GM04504 (cell line): ENCODE results near the gene HPS1.
"Not testable (repeated sequence)": the region's sequence is repeated elsewhere in the genome, so short reads cannot be mapped to it uniquely, and the experiment has no call there.

ENCODE experiments used
- DNase-seq: peaks from one replicate; pipeline ENCODE4 v3.0.0-alpha.2; 2012; ENCODE audit warnings: low read depth

HPS1 gene

DNA sequence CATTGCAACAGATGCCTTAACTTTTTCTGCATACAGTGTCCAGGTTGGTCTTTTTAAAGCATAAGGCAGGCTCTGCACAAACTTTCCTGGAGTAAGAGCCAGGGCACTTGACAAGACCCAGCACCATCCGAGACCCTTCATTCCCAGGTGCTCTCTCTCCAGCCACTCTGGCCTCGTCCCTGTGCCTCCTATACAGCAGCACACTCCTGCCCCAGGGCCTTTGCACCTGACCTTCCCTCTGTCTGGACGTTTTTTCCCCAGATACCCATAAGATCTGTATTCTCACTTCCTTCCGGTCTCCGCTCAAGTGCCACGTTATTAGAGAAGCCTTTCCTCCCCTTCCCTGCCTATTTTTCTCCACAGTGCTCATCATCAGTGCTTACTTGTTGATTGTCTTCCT, 57.3 kb downstream of the HPS1 start:
- DNase-seq: no peak

DNA sequence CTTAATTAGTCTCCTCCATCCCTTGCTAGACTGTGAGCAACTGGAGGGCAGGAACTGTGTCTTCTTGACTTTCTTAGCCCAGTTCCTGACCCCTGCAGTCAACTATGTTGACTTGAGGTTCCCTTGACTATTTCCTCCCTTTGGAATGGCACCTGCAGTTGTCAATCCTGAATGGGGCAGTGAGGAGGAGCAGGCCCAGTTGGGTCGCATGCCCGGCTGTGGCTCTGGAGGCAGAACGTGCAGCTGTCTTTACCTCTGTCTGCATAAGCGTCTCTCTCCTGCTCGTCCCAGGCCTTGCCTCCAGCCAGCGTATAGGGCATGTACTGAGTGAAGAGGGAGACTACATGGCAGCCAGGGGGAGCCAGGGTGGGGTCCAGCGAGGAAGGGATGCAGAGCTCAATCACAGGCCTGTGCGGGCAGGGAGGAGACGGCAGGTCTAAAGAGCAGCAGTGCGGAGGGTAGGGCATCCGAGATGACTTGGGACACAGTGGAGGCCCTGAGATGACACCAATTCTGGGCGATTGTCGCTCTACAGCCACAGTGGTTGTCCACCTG, 58.6 kb downstream of the HPS1 start:
- DNase-seq: no peak

DNA sequence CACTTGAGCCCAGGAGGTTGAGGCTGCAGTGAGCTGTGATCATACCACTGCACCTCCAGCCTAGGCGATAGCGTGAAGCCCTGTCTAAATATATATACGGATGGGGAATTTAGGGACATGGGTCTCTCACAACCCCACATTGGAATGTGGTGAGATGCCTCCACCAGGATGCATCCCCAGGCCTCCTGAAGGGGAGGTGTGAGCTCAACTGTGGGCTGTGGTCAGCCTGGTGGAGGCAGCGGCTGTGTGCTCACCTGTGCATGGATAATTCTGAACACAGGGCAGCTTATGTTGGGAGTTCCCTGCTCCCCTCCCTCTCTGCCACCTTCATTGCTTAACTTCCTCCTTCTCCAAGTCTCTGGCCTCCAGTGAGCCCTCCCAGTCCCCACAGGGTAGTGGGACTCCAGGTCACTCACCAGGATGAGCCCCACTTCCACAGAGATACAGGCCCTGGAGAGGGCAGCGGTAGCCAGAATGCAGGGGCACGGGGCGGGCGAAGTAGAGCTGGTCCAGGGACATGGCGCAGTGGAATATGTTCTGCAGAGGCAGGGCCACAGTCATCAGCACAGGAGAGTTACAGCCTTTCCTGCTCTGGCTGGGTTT, 62.1 kb downstream of the HPS1 start:
- DNase-seq: no peak

DNA sequence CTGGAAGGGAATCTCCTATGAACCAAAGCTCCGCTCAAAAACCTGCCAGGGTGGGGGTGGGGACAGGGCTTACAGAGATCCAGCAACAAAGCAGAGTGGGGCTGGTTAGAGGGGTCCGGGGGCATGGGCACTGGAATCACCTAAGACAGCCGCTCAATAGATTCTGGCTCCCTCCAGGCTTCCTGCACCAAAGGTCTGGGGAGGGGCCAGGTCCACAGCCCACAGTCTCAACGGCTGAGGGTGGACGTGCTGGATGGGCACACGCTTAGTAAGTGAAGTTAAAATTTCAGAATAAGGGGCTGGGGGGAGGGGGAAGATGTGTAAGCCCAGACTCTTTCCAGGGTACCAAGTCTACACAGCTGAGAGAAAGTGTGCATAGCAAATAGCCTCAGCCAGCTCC, 62.9 kb downstream of the HPS1 start:
- no peak for DNase-seq

DNA sequence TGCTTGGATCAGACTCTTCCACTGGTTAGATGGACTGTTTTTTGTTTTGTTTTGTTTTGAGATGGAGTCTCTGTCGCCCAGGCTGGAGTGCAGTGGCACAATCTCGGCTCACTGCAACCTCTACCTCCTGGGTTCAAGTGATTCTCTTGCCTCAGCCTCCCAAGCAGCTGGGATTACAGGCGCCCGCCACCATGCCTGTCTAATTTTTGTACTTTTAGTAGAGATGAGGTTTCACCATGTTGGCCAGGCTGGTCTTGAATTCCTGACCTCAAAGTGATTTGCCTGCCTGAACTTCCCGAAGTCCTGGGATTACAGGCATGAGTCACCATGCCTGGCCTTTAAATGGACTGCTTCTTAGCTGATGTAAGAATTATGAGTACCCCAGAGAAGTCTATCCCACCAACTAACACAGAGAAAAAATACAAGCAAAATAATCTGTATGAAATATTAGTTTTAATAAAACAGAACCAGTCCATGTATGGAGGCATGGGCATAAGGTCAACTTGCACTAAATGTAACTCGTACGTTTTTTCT, 63.5 kb downstream of the HPS1 start:
- DNase-seq: not testable (repeated sequence)

DNA sequence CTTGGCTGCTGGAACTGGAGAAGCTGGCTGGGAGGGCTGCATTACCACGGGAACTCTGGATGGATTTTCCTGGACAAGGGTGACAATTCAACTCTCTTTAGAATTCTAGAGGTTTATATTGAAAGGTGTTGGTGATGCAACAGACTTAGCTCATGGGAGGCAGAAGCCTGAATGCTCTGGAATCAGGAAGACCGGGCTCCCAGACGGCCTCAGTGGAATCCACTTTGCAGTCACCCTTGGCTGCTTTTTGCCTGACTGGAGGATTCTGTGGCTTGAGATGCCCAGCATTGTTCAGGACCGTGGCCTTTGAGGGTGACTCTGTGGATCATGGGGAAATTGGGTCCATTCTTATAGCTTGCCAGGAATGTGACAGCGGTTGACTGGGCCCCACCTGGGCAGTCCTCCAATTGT, 64.0 kb downstream of the HPS1 start:
- no peak for DNase-seq

DNA sequence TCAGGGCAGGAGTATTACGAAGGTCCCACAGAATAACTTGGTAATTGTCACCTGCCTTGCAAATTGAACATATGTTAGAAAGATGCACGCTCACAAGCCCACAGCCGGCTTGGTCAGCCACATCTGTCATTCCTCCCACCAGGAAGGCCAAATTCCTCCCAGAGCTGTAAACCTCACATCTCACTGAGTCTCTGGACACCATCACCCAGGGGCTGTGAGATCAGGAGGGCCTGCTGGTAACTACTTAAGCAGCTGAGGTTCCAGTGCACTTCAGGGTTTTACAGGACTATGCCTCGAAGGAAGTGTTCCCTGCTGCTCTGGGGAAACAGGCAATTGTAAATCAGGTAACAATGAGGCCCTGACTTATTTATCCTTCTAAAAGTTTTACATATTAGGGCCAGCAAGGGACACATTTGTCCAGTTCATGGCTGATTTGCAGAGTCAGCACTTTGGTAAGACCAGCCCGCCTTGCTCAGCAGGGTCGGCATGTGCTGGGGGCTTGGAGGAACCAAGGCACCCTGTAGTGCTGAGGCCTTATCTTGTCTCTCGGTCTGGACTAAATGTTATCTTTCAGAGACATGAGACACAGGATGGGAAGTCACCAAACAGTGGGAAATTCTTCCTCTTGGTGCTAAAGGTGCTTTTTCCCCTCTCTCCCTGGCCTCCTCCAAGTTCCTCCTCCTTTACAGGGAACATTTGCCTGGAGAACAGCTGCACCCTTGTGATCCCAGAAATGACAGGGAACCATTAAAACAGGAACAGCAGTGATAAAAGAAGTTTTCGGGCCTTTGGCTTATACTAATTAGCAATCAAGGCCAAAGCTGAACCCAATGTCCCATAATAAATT, 66.0 kb downstream of the HPS1 start:
- no peak for DNase-seq

DNA sequence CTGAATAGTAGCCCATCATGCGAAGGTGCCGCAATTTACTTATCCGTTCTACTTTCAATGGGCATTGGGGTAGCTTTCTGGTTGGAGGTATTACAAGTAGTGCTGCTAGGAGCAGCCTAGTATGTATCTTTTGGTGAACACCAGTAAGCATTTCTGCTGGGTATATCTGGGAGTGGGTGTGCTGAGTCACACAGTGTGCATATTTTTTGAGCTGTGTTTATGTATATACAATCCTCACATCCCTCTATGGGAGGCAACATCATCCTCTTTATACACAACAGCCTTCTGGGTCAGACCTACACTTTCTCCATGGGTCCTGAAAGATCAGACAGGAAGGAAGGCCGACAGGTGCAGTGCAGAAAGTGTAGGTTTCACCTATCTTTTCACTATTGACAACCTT, 68.0 kb downstream of the HPS1 start:
- no peak for DNase-seq

DNA sequence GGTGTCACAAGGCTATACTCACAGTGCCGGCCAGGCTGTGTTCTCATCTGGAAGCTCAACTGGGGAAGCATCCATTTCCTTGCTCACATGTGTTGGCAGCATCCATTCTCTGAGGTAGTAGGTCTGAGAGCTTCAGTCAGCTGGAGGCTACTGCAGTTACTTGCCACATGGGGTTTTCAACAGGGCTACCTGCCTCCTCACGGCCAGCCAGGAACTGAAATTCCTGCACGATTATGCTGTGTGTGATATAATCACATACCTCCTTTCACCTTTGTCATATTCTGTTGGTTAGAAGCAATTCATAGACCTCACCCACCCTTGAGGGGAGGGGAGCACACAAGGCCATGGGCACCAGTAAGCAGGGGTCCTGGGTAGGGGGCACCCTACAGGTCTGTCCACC, 69.2 kb downstream of the HPS1 start:
- no peak for DNase-seq

DNA sequence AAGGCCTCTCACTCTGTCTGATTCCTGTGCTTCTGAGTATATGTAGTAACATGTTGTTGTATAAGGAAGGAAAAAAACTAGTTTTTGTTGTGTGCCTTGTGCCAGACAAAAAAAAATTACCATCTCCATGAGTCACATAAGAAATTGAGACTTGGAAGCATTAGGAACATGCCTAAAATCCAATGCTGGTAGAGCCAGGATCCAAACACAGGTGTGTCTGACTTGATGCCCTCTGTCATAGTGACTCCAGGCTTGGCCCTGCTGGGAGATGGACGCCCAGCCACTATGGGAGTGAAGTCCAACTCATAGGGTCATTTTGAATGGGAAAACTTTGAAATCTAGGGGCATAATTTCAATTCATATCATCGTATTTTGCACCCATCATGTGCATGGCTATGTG, 69.7 kb downstream of the HPS1 start:
- DNase-seq: no peak

DNA sequence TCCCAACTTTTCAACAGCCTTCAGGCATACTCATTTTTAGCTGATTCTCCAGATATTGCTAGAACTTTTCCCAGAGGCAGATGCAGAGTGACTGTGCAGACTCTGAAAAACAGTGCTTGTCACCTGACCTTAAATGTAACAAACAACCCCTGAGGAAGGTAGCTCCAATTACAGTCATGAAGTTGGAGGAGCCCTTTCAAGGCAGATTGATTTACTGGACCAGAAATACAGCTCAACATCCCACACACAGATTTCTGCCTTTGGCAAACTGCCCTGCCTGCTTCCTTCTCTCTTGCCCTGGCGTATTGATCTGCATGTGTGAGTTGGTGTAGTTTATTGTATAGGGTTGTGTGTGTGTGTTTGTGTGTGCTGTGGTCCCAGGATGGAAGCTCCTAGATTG, 70.2 kb downstream of the HPS1 start:
- no peak for DNase-seq

DNA sequence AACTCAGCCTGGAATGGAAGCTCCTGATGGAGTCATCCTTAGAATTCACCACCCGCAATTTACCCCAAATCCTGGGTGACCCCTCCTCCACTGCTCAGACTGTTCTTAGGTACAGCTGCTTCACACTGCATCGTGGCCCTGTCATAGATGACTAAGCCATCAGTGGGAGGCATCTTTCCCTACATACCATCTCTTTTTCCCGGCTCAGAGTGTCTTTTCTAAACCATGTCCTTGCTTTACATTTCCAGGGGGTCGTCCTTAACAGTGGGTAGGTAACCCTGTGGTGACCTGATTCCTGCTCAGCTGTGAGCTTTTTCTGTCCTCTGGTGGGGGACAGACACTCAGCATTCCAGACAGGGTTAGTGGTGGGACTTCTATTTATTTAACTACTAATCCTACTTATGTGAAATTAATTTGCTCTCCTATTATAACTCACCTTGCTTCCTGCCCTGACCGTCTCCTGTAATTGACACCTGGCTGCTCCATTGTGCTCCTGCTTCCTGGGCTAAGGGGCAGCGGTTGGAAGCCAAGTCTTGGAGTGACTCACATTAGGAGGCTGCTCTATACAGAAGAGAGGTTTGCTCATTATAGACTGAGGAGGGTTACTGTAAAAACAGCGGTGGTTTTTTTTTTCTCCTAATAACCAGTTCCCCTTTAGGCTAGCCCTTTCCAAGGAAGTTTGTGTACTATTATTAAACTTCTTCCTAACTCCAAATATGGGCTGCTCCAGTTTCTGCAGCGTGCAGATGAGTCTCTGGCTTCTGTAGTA, 72.3 kb downstream of the HPS1 start:
- DNase-seq: no peak

DNA sequence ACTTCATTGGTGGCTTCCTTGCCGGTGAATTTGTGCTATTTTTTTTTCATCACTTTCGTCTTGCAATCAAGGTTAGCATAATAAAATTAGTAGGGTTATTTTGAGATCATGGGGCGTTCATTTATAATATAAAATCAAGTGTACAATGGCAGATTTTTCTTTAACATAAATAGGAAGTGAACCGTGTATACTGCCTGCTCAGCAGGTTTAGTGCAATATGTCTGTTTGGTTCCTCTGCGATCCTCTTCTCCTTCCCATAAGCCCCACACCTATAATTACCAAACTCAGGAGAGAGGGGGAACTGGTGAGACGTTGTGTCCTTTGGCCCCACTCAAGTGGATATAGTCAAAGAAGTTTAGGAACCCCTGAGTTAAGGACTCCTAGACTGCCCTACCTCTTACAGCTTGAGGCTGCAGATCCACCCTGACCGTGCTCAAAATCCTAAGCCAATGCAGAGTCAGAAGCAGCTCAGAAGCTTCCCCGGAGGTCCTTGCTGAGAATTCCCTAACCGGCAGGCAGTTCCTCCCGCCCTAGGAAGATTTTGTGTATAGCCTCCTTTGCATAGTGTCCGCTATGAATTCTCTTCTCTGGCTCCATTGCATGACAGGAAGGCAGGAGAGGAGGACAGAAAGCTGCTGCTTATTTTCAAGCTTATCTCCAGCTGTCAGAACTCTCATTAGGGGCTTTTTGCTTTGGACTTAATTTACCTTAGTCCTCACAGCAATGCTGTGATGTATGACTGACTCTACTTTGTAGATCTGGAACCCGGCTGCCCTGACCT, 73.3 kb downstream of the HPS1 start:
- no peak for DNase-seq

DNA sequence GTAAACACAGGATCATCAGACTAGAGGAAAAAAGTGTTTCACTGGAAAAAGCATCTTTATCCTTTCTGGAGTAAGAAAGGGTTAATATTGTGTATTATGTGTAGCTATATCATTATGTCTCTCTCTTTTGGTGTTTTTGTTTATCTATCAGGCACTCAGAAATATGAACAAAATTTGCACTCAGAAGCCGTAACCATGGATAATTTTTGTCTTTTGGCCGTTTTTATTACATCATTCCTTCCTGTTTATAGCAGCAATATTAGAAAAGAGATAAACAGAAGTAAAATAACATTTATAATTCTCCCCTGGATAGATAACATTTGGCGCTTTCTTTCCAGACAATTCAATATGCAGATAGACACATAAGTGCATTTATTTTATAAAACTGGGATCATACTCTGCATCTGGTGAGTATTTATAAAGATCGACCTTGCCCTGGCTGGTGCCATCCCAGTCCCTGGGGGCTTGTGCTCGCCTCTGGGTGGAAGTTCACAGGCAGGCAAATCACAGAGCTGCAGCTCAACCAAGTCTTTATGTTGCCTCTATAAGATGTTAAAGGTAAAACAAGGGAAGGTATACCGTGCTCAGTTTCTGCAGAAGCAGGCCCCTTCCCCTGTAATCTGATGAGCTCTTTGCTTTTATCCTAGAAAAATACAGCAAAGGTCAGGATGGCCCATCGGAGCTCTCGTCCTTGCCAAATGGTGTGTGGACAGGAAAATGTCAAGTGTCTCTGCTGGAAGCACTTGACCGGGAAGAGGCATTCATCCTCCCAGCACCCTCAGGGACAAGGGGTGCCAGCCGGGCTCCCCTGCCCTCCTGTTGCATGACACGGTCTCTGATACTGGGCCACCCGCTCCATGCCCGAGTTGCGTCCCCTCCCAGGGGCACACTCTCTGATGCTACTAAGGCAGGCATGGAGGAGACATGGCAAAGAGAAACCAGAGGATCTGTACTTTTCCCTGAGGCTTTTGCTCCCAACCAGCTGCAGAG, 75.6 kb downstream of the HPS1 start:
- no peak for DNase-seq

DNA sequence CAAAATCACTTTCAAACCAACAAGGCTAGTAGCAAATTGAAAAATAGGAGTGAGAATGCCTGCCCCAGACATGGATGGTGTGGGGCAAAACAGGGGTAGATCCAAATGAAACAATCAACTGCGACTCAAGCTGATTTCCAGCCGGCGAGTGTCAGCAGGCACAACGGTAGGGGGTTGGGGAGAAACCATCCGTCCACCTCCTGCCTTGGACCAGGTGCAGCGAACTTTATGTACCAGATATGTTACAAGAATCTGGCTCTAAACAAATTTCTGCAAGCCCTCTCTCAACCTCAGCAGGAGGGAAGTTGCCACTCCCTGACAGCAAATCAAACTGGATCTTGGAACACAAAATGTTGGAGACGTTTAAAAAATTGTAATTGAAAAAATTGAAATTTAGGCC, 76.9 kb downstream of the HPS1 start:
- no peak for DNase-seq

DNA sequence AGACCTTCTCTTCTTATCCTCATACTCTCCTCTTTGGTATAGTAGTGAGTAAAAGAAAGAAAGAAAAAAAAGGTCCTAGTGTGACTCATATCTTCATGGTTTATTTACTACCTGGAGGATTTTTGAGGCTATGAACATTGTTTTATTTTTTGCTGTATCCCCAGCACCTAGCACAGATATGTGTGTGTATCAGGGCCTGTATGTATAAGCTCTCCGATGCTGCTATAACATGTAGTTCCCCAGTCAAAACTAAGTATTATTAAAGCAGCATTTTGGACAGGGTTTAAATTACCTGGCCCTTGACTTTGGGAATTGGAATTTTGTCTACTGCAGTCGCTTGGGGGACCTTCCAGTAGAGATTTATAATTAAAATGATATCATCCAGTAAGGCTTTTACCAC, 78.1 kb downstream of the HPS1 start:
- DNase-seq: no peak

DNA sequence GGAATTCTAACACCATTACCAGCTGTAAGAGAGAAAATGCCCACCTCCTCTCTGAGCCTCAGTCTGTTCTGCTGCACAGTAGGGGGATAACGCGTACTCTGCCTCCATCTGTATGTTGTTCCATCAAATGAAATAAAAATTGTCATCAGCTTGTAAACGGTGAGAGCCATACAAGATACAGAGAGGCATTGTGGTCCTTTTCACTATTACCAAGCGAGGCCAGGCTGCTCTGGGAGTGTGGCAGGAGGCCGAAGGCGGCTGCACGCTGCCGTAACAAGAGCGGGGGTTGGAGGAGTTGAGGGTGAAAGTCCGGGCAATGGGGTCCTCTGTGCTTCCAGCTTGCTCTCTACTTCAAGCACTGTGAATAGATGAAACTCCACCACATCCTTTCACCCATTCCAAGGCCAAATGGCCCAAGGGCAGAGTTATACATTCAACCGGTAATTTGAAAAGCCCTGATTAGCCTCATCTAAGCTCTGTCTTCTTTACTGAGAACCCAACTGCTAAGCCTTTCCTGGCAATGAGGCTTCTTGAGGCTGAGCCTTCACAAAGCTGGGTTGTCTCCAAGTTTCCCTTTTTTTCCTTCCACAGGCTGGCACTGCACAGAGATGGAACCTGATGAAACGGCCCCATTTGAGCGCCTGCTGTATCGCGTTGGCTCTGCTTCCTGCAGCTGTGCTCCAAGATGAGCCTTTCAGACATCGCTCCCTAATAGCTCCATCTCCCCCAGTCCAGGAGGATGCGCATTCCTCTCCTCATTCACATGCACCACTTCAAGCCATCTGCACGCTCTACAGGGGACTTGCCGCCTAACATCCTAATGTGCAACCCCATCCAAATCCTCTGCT, 78.9 kb downstream of the HPS1 start:
- no peak for DNase-seq
